SHP77 (cell line): ENCODE results near the gene NLRP8.
"Not testable (repeated sequence)": the region's sequence is repeated elsewhere in the genome, so short reads cannot be mapped to it uniquely, and the experiment has no call there.

Source experiments
- DNase-seq, 2 experiments: peaks; one replicate each; lab custom pipeline; 2025; lab: John Stamatoyannopoulos, UW

NLRP8 gene

DNA sequence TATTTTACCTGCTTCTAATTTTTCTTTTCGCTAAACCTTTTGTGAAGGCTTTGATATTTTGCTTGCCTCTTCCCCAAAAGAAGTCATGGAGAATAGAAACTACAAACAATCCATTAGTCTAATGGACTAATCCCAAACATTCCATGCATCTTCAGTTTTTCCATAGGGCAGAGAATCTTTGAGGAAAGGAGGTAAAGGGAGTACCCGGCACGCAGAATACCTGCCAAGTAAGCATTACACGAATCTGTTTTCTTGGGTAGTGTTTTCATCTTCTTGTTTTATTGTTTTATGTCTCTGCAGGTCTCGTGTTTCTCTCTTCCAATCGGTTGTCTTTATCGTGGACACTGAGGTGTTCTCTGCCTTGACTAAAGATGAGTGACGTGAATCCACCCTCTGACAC is at the start of gene NLRP8:
Gene NLRP8 (plus strand): TSS at position 301 of the 400 bp plus-strand sequence.
- DNase-seq, result no peak

DNA sequence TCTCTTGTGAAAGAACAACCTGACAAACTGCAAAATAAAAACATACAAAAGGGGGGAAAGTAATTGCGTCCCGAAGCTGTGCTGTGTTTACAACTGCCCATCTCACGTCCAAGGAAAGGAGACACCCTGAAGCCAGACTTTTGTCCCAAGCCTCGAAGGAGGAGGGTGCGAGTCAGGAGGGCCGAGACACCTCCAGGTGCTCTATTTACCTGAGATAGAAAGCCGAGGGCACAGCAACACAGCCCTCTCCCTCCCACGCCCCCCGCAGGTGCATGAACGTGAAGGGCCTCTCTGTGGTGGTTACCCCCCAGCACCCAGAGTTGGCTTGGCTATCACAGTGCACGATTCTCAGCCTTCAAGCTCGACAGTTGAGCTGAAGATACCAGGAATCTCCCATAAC is 48.7 kb upstream of the NLRP8 start:
- DNase-seq, result no peak

DNA sequence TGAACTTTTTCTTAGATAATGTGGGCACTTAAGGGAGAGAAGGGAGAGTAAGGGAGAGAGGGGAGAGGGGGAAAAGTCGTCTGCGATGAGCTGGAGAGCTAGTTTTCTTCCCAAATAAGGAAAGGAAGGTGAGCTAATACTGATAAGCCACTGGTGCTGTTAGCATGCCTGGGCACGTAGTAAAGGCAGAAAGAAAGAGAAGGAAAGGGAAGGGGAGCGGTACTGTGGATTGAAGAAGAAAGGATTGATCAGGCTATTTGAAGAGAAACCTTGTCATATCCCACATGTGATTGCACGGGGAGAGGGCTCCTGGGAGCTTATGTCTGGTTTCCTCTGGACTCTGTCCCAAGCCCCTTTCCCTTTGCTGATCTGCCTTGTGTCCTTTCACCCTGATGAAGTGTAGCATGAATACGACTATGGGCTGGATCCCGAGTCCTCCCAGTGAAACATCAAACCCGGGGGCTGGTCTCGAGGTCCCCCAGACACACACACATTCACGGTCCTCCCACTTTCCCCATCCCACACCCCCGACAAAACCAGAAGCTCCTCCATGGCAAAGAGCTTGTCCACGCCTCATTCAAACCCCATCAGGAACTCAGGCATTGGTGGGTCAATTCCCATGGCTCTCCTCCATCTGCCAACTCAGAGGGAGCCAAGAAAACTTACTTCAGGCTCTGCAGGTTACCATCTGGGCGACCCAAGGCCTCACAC is 46.1 kb upstream of the NLRP8 start:
- no peak for DNase-seq

DNA sequence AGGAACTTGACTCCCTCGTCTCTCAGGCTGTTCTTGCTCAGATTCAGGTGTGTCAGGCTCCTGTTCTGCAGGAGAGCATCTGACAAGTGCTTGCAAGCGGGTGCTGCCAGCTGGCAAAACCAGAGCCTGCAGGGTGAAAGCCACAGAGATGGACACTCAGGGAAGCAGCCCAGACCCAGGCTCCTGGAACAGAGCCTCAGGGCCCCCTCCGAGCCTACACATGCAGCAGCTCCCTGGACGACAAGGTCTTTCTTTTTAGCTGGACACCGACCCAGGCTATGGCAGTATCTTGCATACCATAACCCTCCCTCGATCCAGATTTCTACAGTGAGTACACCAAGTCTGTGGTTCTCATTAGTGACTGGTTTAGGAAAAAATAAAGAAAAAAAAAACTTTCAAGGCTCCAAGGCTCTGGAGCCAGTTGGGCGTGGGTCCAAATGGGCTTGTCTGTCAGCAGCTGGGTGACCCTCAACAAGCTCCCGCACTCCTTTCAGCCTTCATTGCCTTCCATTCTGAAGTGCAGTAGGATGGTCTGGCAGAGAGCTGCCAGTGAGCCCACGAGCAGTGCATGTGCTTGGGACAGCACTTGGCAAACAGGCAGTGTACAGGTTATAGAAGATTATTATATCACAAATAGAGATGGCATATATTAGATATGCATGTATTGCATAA is 45.4 kb upstream of the NLRP8 start:
- DNase-seq, result no peak

DNA sequence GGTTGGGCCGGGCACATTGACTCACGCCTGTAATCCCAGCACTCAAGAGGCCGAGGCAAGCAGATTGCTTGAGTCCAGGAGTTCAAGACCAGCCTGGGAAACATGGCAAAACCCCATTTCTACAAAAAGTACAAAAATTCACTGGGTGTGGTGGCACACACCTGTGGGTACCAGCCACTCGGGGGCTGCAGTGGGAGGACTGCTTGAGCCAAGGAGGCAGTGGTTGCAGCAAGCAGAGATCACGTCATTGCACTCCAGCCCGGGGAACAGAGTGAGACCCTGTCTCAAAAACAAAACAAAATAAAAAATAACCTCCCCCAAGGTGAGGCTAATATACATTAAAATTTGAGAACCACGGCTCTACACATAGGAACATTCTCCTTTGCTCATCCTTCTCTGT is 40.3 kb upstream of the NLRP8 start:
- DNase-seq, result no peak

DNA sequence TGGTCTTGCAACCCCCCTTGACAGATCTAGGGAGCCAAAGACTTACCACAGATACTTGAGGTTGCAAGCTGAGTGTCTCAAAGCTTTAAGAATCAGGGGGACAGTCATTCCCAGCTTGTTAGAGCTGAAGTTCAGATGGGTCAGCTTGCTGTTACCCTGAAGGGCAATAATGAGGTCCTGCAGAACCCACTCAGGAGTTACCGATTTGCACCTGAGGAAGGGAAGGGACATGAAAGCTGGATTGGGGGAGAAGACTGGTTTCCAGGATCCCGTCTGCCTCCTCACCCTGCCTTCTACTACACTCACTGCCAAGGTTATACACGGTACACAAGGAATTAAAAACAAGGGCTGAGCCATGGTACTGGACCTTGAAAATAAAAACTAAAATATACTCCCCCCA is 39.9 kb upstream of the NLRP8 start:
- DNase-seq, result no peak

DNA sequence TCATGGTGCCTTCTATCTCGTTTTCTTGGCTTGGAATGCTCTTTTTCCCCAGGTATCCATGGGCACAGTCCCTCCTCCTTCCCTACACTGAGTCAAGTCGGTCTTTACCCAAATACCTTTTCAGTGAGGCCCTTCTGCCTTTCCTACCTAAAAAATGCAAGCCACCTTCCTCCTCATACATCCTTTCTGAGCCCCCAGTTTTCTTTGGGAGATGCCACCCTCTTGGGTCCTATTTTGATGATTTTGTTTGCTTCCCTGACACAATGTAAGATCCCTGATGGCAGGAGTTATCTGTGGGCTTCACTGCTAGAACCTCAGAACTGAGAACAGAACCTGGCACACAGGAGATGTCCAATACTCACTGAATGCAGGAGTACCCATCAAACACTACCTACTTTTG is 37.8 kb upstream of the NLRP8 start:
- DNase-seq, result no peak

DNA sequence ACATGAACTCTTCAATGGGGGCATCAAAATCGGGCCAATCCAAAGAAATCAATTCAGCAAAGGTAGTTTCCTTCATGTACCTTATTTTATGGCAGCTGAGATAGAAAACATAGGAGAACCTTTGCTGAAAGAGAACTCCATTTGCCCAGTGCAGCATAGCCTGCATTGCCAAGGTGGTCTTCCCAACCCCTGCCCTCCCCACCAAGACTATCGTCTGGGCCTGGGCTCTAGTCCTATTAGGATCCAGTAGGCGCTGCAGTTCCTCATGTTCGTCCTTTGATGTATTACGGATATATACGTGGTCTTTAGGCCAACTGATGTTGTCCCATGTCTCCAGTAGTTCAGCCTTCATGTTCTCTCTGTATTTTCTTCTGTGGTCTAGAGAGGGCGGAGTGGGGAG is 34.7 kb upstream of the NLRP8 start:
- no peak for DNase-seq

DNA sequence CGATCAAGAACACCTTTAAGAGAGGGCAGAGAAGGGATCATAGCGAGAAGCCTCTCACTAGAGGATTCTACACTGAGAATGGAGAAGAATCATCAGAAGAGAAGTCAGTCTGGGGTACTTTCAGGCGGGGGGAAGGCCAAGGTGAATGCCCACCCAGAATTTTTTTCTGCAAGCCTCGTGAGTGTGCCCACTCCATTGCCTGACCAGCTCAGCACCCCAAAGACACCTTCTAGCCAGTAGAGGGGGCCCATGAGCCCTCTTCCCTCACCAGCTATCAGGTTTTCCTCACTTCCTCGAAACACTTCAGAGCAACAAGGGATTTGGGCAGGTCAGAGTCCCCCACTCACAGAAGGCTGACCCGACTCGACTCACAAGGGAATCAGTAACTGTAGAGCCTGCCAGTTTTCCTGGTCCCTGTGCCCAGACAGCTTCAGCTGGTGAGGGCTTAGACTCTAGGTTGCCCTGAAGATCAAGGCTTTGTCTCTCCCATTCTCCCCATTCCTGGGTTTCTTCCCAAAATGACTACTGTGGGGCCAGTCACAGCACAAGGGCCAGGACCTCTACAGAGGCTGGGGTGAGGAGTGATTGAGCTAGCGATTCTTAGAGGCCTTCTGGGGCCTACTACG is 33.9 kb upstream of the NLRP8 start:
- no peak for DNase-seq

DNA sequence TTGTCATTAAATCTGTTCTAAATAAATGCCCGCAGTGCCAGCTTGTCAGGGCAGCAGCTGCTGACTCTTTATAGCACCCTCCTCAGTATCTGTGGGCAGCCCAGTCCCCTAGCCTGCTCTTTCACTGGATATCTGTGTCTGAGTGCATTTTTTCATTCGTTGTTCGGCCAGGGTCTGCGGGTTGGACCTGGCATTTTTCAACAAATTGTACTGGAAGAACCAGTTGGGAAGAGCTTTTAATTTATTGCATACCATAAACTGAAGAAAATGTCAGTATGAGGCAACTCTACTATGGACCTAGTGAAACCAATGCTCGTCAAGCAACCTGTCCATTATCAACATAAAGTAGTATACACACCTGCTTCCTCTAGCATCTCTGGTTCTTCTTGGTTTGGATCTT is 24.1 kb upstream of the NLRP8 start:
- DNase-seq, result no peak

DNA sequence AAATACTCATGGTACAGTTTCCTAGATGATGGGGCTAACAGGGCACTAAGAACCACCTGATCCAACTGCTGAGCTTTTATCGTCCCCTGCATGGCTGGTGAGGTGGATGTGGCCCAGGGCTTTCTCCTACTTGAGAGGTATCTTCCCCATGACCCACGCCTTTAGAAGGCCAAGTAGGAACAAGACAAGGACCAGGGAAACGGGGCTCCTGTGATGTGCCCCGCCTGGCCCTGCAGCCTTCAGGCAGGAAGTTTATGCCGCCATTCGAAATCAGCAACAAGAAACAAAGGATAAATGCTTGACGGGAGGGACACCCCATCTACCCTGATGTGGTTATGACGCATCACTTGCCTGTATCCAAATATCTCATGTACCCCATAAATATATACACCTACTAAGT is 19.6 kb upstream of the NLRP8 start:
- no peak for DNase-seq

DNA sequence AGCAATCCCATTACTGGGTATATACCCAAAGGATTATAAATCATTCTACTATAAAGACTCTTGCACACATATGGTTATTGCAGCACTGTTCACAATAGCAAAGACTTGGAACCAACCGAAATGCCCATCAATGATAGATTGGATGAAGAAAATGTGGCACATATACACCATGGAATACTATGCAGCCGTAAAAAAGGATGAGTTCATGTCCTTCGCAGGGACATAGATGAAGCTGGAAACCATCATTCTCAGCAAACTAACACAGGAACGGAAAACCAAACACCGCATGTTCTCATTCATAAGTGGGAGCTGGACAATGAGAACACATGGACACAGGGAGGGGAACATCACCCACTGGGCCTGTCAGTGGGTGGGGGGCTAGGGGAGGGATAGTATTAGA is 18.4 kb upstream of the NLRP8 start:
- DNase-seq, result not testable (repeated sequence)

DNA sequence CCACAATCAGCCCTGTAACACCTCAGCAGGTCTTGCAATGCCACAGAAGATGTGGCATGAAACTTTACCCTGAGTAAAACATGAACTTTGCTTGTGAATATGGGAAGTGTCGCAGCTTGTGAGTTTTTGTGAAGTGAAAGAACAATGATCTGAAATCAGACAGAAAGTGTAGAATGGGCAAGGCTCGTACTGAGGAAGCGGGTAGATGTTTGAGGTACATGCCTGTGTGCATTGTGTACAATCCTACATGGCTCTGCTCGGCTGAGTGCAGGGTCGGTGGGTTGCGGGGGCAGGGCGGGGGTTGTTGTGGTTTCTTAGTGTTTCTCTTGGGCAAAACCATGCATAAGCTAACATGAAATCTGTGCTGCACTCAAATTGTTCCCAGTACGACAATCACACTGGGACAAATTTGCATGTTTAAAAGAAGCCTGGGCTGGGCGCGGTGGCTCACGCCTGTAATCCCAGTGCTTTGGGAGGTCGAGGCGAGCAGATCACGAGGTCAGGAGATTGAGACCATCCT is 16.6 kb upstream of the NLRP8 start:
- no peak for DNase-seq

DNA sequence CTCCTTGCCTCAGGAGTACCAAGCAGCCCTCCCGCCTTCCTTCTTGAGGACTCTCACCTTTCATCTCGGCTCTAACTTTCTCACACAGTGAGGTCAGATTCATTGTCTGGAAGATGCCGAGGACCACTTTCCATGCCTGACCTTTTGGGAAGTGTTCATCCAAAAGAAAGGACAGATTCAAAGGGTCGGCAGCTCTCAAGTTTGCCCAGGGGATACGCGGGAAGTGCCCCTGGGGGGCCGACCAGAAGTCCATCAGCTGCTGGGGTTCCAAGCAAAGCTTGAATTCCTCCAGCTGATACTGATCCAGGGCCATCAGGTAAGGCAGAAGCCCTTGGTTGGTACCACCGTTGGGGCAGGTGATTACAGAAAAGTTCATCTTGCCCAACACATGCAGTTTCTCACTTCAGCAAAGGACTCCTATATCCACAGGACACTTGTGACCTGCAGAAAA is 15.7 kb upstream of the NLRP8 start, which contains the start of gene NLRP13:
Gene NLRP13 (minus strand): TSS at position 401 of the 451 bp plus-strand sequence. CDS start 25 bp downstream, at position 376.
- no peak for DNase-seq

DNA sequence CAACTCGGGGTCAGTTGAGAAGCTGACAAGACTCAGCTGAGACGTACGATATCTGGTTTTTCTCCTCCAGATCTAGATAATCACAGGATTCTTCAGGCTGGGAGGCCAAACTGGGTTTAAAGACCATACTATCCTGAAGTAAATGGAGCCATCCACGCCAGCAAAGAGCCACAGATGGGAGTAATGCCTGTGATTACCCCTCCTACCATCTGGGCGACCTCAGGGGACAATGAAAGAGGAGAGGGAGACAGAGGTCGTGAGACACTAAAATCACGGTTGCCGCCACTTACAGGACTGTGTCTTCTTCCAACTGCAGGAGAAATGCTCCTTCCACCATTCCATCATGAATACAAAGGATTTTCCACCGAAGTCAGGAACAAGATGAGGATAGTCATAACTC is 12.4 kb upstream of the NLRP8 start:
- DNase-seq, result no peak

DNA sequence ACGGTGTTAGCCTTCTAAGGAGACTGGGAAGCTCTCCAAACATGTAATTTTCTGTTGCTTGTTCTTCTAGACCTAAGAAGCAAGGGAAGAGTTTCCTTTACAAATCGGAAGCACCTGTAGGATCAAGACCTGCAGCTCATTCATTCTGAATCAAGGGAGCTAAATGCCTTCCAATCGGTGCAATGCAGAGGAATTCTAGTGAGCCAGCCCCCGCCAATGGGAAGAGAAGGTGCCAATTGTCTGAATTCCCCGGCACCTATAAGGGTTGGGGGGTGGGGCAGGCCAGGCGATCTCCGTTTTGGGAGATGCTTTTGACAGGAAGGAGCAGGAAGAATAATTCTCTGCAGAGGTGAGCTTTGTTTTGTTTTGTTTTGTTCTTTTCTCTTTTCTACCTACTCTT is 8.4 kb upstream of the NLRP8 start:
- no peak for DNase-seq

DNA sequence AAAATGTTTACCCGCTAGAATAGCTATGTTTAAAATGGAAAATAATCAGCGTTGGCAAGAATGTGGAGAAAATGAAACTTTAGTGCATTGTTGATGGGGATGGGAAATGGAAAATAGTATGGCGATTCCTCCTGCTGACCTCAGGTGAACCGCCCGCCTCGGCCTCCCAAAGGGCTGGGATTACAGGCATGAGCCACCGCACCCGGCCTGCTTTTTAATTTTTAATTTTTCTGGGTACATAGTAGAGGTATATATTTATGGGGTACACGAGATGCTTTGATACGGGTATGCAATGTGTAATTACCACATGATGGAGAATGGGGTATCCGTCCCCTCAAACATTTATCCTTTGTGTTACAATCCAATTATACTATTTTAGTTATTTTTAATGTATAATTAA is 7.3 kb upstream of the NLRP8 start:
- DNase-seq, result no peak

DNA sequence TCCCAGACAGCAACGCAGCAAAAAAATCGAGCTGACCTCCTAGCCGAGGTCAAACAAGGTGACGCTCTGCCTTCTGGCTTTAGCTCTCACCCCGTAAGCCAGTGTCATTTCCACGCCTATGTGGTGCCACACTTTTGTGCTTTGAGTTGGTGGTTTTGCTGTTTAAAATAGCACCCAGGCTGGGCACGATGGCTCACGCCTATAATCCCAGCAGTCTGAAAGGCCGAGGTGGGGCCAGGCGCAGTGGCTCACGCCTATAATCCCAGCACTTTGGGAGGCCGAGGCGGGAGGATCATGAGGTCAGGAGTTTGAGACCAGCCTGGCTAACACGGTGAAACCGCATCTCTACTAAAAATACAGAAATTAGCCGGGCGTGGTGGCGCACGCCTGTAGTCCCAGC is 2.9 kb downstream of the NLRP8 start:
- not testable (repeated sequence) for DNase-seq

DNA sequence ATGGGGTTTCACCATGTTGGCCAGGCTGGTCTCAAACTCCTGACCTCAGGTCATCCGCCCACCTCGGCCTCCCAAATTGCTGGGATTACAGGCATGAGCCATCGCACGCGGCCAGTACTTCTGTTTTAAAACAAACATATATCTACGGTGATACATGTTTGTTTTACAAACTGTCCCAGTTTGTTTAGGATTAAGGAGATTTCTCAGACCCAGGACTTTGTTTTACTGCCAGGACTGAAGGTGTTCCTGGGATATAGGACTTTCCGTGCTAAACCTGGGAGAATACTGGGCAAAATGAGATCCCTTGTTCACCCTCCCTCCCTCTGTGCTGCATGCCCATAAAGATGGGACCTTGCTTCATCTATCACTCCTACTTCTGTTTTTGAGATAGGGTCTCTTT is 8.8 kb downstream of the NLRP8 start:
- DNase-seq, result no peak

DNA sequence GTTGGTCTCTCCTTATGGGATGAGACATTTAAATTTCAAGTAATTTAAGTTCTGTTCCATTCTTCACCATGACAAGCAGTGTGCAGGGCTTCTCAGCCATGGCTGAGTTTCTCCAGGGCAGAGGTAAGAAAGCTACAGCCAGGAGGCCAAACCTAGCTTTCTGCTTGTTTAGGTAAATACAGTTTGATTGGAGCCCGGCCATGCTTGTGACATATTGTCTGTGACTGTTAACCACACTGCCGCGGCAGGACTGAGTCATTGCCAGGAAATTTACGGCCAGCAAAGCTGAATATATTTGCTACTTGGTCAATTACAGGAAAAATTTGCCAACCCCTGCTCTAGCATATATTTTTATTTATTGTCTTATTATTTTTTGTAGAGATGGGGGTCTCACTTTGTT is 10.7 kb downstream of the NLRP8 start:
- no peak for DNase-seq

DNA sequence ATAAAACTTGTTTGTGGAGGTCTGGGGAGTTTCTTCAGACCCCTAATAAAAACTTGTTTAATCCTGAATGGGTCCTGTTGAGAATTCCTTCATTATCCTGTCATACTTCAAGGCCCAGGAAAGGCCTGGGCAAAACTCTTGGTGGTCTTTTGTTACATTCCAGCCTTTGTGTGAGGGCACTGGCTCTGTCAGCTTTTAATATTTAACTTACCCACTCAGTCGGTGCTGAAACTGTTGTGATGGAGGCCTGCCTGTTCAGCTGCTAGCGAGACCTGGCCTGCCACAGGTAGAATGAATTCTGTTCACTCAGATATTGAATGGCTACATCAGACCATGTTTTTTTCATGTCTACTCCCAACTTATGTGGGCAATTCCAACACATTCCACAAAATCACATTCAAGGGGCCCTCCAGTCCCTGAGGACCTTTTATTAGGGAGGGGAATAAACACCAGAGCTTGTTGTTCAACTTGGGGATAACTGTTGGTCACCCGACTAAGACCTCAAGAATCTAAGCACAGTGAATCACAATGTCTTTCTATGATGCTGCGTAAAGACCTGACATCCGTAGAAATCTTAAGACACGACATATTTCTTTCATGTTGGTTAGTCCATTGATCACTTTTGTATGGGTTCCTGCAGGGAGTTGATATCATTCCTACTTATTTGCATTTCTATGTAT is 12.5 kb downstream of the NLRP8 start:
- no peak for DNase-seq

DNA sequence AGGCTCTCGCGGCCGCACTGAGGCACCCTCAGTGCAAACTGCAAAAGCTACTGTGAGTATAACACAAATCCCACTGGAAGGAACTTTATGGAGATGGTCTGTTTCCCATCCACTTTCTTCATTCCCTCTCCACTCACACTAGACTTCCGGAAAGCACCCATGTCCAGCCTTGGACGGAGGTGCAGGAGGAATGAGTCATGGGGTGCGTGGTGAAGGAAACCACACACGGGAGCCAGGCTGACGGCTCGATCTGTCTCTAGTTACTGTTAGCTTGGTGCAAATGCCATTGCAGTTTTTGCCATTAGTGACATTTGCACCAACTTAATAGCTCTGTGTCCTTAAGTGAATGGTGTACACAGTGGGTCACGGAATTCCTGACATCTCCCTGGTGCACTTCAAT is 14.6 kb downstream of the NLRP8 start:
- DNase-seq, result no peak
